NCI-H2029 (cell line): ENCODE data around the gene TNFRSF4.

Source experiments
- DNase-seq: peaks from one replicate; lab custom pipeline; 2025; lab: John Stamatoyannopoulos, UW

TNFRSF4 gene

DNA sequence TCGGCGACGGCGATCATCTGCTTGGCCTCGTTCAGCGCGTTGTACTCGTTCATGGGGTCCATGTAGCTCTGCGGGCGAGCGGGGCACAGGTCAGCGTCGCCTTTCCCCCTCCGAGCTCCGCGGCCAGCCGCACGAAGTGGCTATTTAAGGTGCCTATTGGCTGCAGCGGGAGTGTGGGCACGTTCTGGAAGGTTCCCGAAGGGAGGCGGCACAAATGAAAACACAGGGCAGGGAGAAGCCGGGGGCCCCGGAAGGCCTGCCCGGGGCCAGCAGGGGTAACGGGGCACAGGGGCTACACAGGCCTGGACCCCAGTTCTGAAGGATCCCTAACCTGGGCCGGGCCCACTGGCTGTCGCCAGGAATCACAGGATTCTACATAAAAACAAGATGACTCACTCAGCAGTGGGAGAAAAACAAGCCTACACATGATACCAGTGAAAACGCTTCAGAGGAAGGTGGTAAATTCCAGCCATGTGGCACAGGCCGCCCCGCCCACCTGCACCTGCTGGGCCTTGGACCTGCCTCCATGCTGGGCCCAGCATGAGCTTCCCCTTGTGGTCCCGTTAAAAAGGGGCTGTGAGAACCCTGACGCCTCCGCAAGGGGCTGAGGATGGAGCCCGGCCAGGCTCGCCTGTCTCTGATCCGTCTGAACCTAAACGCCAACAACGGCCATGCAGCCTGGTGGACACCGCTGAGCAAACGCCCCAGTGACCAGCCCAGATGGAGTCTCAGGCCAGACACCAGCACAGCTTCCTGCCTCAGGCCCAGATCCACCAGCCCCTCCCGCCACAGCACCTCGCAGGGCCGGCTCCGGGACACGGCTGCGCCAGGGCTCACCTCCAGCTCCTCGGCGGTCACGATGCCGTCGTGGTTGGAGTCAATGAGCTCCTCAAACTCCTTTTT is 3.9 kb upstream of the TNFRSF4 start:
- DNase-seq: no peak

DNA sequence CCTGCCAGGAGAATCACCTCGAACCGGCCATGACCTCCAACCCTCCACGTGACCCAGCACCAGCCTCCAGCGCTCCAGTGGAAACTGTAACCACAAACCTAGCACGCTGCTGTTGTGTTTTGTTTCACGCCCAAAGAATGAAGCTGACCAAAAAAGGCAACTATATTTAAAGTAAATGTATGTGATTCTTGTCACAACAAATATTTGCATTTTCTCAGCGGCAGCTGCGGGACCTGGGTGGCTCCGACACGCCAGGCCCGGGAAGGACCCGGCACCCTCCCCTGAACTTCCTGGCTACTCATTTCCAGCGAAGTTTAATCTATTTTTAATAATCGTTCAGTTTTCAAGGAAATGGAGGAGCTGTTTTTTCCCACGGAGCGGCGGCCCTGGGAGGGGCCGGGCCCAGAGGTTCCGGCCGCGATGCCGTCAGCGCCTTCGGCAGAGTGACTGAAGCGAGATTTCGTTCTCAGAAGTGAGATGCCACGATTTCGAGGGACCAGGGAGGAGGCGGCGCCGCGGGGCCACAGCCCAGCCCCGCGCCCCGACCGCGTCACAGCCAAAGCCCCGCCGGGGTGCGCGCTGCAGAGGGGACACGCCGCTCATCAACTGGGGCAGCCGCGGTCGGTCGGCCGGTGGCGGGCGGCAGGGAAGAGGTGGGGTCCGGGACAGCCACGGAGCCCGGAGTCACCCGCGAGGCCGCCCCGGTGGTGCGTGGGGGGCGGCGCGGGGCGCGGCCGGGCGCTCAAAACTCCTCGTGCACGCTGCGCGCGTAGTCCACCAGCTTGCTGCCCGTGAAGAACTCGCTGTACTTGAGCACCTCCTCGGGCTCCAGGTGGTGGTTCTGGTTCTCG is 3.0 kb upstream of the TNFRSF4 start:
- no peak for DNase-seq

DNA sequence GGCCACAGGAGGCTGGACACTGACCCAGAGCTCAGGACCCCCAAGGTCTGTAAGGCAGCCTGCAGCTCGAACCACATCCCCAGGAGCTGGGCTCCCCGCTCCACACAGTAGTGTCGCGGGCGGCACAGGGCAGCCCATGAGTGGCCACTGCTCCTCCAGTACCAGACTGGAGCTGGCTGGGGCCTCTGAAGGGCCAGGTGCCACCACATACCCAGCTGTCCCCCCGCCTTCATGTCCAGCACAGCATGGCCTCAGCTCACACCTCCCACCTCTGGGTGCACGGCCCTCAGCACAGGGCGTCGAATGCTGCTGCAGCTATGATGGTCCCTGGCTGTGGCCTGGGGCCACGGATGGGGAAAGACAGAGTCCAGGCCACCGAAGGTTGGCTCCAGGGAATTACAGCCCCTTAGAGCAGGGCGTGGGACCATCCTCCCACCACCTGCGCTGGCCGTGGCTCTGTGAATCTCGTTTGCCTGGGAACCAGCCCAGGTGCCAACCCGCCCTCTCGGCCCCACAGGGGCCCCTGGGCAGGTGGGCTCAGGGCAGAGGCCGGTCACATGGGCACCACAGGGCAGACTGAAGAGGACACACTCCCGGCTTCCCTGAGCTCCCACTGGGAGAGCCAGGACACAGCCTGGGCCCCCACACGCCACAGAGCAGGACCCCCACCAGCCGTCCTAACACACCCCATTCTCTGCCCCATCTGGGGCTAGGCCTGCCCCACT is 2.1 kb upstream of the TNFRSF4 start:
- DNase-seq: no peak

DNA sequence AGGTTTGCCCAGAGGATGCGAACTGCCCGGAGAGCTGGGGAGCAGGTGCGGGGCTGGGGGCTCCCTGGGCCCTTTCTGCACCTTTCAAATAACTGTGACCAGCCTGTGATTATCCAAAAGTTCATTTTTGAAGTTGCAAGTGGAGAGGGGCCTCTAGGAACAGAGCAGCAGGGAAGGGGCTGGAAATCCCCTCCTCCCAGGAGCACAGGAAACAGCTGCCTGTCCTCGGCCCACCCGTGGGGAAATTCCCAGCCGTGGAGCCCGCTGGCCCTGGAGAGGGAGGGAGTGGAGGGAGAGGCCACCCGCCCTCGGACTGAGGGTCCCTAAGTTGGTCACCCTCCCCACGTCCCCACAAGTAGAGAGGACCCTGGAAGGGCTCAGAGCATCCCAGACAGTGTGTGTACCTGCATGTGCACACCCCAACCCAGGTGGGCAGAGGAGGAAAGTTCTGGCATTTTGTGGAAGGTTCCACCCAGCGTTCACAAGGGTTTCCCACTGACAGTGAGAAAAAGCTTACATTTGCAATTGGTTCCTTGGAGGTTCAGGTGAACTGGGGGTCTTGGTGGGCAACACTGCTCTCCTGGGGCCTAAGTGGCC is 1.2 kb upstream of the TNFRSF4 start:
- DNase-seq: no peak

DNA sequence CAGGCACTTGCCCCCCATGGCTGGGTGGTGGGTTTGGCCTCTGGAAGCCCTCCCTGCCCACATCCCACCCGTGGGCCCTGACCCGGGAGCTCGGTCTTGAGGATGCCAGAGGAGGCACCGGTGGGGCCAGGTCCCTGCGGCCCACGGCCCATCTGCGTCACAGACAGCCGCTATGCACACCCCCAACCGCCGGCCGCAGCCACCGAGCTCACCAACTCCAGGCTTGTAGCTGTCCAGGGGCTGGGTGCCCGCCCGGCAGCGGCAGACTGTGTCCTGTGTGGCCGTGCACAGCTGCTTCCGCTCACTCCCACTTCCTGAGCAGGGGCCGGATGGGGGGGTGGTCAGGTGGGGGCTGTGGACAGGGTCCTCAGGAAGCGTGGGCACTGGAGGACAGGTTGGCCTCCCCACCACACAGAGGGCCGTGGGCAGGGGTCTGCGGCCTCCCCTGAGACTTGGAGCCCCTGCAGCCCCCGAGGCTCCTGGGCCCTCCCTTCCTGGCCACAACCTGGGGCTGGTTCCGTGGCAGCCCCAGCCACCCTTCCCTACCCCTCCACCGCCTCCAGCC is 1.1 kb downstream of the TNFRSF4 start:
- no peak for DNase-seq

DNA sequence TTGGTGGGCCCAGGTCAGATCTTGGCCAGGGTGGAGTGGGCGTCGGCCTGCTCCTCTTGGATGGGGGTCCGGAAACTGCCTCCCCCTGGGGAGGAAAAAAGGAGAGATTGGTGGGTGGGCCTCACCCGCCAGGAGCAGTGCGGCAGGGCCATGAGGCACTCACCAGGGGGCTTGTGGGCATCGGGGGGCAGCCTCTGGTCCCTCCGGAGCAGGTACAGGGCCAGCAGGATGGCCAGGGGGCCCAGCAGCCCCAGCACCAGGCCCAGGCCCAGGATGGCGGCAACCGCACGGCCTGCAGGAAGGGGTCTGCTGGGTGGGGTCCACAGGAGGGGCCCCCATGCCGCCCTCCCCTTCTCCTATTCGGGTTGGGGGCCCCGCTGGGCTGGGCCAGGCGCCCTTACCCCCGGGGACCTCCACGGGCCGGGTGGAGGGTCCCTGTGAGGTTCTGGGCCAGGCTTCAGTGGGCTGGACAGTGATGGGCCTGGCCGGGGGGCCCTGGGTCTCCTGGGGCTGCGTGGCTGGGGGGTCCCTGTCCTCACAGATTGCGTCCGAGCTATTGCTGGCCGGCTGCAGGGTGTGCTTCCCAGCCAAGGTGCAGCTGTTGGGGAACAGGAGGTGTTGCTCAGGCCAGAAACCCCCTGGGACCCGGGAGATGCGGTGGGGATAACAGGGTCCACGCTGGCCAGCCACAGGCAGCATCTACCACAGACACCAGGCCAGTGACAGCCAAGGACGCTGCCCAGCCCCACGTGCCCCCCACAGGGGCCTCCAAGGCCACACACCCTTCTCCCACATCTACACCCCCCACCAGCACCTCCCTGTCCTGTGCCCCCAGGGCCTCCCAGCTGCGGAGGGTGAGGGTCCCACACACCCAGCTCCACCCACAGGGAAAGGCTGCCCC is 2.2 kb downstream of the TNFRSF4 start:
- no peak for DNase-seq

DNA sequence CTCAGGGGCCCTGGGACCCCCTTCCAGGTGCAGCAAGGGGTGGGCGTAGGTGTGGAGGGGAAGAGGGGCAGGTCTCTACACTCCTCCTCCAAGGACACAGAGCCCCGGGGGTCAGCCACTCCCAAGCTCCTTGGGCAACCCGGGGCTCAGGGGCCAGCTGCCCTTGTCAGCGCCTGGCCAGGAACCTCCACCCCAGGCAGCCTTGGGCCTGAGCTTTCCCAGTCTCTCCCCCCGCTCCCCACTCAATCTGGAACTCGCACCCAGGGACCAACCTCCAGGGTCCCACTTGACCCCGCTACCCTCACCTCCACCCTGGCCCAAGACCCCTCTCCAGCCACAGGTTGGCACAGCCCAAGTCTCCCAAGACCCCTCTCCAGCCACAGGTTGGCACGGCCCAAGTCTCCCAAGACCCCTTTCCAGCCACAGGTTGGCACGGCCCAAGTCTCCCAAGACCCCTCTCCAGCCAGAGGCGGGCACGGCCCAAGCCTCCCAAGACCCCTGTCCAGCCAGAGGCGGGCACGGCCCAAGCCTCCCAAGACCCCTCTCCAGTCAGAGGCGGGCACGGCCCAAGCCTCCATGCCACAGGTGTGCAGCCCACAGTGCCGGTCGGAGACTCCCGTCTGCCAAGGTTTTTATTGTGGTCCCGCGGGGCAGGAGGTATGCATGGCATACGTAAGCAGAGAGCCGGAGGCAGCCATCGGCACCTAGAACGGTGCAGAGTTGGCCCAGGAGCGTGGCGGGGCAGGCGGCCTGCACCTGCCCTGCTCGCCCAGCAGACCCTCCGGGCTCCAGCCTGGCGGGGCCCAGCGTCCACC is 3.0 kb downstream of the TNFRSF4 start:
- no peak for DNase-seq

DNA sequence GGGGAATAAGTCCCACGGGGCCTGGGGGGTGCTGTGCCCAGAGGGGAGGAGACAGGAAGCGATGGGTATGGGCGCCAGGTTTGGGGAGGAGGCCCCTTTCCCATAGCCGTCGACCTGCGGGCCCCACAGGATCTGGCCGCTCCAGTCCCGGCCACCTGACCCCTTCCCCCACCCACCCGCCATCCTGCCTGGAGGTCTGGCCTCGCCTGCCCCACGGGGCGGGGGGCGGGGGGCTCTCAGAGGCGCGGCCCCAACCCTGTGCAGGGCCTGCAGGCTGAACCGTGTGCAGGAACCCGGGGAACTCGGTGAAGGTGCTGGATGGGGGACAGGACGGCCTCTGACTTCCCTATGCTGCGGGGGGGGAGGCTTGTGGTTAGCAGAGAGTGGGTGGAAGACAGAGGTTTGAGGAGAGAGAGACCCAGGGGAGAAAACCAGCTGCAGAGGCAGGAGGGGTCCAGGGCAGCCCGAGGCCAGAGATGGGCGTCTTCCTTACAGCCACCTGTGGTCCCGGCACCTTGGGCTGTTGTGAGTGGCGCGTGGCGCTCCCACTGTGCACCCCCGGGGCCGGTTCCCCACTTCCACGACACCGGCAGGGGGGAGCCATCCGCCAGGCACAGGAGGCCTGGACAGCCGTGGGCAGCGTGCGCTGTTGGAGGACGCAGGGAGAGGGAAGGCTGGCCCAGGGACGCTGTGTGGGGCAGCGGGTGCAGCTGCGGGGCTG is 5.1 kb downstream of the TNFRSF4 start:
- no peak for DNase-seq

DNA sequence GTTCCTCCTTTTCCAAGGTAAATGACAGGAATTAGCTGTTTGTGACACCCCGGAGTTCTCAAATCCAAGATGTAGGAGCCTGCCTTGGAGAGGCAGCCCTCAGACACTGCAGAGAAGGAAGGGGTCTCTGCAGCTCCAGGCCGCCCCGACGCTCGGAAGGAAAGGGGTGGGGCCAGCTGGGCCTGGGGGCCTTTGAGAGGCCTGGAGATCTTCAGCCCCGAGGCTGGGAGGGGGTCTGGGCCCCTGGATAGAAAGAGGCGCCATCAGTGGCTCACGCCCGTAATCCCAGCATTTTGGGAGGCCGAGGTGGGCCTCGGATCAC is 6.4 kb downstream of the TNFRSF4 start:
- DNase-seq: no peak

DNA sequence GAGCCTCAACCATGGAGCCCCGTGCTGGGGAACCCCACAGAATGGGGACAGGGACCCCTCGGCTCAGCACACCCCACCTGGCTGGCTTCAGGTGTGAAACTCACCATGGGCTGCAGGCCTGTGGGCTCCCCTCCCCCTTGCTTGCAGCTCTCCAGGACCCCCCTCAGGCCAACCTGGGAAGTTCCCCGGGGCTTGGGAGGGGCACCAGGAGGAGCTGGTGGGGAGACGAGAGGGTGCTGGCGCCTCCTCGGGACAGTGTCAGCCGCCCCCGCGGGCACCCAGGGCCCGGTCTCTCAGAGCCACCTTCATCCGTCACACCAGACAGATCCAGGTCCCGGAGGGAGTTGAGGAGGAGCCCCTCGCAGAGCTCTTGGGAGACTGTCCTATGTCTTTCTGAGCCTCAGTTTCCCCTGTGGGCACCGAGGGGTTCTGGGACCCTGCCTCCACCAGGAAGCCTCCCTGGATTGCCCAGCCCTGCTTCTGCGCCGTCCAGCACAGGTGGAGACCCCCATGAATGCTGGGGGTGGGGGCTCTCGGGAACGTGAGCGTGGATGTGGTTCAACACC is 6.9 kb downstream of the TNFRSF4 start:
- no peak for DNase-seq

DNA sequence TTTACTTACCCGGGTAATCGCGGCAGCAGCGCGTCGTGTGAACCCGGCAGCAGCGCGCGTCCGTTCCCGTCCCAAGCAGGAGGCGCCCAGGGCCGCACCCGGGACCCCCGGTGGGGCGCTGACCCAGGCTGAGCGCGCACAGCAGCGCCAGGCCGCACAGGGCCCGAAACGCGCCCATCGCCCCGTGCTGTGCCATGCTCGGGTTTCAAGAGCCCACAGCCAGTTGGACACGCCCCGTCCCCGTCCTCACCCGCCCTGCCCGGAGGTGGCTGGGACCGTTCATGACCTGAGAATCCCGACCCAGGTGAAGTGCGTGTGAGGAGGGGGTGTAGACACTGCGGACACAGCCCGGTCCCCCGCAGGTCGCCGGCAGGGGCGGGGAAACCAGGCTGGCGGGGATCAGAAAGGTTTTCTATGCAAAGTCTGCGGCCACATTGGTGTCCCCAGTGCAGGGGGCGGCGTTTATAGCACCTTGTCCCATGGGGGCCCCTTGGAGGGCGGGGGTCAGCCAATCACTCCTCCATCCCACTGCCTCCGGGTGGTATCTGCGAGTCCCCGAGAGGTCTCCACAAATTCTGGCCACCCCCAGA is 7.5 kb downstream of the TNFRSF4 start, which contains the start of gene TNFRSF18:
Gene TNFRSF18 (minus strand): TSS at position 217 of the 590 bp plus-strand sequence. CDS start 21 bp downstream, at position 196.
- DNase-seq: no peak

DNA sequence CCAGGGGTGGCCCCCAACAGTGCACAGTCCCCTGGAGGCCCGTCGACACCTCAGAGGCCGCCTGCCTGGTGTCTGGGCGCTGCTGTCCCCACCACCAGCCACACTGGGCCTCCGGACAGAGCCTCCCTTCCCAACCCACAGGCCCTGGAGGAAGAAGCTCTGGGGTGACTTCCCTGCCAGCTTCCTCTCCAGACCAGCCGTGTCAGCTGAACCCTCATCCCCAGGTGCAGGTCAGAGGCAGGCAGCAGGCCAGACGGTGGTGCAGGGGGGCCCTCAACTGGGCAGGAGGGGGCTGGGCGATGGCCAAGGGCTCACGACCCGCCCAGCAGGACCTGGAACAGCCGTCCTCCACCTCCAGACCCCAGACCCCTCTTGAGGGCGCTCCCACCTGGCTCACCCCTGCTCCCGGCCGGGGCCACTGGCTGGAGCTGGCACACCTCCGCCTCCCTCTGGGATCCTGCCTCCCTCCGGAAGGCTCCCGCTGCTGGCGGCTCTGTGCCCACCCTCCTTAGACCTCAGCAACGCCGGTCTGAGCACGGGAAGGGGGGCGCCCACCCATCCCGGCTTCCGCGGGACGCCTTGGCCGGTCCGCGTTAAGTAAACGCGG is 8.1 kb downstream of the TNFRSF4 start:
- DNase-seq: no peak

DNA sequence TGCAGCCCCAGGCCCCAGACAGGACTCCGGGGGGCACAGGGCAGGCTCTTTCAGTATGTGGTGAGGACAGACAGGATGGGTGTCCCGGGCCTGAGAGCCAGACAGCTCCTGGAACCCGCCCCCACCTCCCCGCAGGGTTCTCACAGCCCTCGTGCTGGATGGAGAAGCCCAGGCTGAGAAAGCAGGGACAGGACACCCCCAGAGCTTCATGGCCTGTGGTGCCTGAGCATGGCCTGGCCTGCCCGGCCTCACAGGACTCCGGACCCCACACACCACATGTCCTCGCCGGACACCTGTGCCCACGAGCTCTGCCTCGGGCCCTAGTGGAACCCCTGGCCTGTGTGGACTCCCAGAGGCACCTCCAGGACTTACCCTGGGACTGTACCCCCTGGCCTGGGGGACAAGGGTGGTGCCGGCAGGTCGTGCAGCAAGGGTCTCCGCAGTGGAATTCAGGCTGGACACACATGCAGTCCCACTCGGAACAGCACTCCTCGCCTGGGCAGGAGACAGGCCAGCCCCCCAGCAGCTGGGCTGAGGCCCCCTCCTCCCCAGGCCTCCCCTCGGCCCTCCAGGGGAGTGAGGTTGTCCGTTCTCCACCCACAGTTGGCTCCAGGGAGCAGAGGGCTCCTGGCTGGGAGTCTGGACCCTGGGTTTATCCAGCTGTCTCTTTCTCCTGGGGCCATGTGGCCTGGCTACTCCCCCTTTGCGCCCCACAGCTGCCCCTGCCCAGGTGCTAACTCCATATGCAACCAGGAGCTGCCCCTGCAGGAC is 8.8 kb downstream of the TNFRSF4 start:
- DNase-seq: no peak

DNA sequence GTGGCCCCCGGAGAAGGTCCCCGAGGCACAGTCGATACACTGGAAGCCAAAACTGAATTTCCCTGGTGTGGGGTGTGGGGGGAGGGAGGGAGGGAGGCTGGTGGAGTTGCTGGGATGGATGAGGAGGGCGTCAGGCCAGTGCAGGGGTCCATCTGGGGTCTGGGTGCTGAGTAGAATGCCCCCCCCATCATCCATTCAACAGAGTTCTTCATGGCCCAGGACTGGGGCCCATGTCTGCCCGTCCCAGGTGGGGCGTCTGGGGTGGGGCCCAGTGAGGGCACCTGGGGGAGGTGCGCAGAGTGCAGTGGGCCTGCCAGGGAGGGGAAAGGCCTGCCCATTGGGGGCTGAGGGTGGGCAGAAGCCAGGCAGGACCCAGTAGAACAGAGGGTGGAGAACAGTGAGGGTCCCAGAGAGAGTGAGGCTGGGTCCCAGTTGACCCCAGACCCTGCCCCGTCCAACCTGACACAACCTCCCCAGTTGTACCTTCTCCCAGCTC is 9.5 kb downstream of the TNFRSF4 start:
- no peak for DNase-seq

DNA sequence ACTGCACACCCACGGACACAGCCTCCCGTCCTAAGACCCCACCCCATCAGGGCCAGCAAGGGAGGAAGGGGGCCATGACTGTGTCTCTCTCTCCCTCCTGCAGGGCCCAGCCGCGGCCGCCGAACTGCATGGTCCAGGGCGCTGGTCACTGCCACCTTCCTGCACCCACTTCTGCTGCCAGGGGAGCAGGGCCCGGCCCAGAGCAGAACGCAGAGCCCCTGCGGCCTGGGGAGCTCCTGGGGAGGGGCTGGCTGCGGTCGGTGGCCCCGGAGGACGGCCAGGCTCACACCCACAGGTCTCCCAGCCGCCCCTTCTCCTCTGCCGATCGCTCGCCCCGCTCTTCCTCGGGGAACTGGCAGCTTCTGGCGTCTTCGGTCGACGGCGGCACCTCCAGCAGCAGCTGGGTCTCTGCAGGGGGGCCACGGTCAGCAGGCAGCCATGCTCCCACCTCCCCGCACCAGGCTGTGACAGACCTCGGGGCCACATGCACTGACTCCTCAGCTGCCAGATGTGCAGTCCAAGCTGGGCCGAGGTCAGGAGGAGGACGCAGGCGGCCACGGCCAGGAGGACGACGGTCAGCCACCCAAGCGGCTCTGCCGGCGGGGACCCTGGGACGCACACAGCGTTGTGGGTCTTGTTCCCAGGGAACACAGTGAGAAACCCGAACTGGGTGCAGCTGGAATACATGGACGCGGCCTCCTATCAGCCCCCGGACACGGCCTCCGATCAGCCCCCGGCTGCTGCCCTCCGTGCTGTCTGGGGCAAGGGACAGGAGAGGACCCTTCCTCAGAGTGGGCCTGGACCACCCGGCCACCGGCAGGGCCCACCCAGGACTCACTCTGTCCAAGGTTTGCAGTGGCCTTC is 10.2 kb downstream of the TNFRSF4 start:
- no peak for DNase-seq
